NB4 (cell line): ENCODE results near the gene RAPSN.

ENCODE experiments used
- DNase-seq: peaks from one replicate; pipeline ENCODE4 v3.0.0; 2010; ENCODE audit warnings: low read depth
- H3K4me3 ChIP-seq: one replicate; pipeline ENCODE4 v1.5.1; 2011; ENCODE audit warnings: mild to moderate bottlenecking, low read depth, low read length, moderate library complexity
- MYC ChIP-seq: IDR thresholded peaks from 2 replicates; pipeline ENCODE4 v1.6.1; 2011; ENCODE audit warnings: low read depth, low read length
- POLR2A ChIP-seq: IDR thresholded peaks from 2 replicates; pipeline ENCODE4 v1.6.1; 2011; ENCODE audit warnings: mild to moderate bottlenecking; ENCODE audit not compliant: insufficient read length; ENCODE audit errors: extremely low read depth
- TF ChIP-seq, protein P1 (sequence below): IDR thresholded peaks from one replicate; pipeline ENCODE4 v1.5.1; 2012; ENCODE audit warnings: low read depth, low read length
- TF ChIP-seq, protein P2 (sequence below): IDR thresholded peaks from 2 replicates; pipeline ENCODE4 v1.6.1; 2011; ENCODE audit warnings: low read depth, low read length

RAPSN gene

DNA sequence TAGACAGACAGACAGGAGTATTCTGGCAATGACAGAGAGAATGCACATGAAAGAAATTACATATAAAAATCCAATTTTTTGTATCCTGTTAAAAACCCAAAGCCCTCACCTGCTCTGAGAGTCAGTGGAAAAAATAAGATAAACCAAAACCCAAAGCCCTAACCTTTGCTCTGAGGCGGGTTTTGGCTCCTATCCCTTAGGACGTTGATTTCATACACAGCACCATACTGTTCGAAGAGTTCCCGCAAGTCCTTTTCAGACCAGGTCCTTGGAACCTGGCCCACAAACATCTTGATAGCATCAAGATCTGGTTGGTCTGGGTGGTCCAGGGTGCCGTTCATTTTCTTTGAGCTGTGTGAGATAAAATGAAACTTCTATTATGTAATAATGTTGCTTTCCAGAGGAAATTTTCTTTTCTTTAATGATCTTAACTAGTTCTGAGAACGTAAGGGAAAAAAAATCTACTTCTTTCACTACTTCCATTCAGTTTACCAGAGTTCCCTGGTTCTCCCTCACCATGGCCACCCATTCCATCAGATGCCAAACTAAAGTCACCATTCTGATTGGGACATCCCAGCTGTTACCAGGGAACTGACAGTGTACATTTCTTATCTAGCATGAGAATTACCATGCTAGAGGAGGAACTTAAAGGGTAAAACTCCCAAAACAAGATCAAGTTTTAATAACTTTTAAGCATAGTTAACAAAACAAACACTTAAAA is 39.9 kb upstream of the RAPSN start:
- H3K4me3 ChIP-seq = no peak overlapping the region
- TF ChIP-seq, protein P1, sequence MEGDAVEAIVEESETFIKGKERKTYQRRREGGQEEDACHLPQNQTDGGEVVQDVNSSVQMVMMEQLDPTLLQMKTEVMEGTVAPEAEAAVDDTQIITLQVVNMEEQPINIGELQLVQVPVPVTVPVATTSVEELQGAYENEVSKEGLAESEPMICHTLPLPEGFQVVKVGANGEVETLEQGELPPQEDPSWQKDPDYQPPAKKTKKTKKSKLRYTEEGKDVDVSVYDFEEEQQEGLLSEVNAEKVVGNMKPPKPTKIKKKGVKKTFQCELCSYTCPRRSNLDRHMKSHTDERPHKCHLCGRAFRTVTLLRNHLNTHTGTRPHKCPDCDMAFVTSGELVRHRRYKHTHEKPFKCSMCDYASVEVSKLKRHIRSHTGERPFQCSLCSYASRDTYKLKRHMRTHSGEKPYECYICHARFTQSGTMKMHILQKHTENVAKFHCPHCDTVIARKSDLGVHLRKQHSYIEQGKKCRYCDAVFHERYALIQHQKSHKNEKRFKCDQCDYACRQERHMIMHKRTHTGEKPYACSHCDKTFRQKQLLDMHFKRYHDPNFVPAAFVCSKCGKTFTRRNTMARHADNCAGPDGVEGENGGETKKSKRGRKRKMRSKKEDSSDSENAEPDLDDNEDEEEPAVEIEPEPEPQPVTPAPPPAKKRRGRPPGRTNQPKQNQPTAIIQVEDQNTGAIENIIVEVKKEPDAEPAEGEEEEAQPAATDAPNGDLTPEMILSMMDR = no peak
- no peak for TF ChIP-seq POLR2A
- TF ChIP-seq MYC = no peak
- TF ChIP-seq, protein P2, sequence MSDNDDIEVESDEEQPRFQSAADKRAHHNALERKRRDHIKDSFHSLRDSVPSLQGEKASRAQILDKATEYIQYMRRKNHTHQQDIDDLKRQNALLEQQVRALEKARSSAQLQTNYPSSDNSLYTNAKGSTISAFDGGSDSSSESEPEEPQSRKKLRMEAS = no peak
- DNase-seq = no peak

DNA sequence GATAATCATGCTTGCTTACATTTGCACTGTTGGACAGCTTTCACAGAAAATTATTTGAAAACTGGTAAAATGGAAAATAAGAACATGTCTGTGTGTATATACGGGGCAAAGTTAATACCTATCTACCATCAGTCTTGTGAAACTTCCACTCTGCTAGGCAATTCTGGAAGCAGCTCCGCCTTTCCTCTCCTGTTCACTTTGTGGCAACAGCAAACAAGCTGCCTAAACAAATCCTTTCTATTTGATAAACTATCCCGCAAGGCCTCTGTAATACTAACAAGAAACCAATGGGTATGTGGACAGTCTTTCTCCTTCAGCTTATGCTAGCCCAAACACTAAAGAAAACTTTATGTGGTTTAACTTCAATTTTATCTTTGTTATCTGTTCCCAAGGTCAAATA is 39.2 kb upstream of the RAPSN start:
- TF ChIP-seq POLR2A = no peak
- TF ChIP-seq, protein P1 = no peak
- TF ChIP-seq, protein P2 = no peak
- no peak for TF ChIP-seq MYC
- DNase-seq = no peak
- no peak overlapping the region for H3K4me3 ChIP-seq

DNA sequence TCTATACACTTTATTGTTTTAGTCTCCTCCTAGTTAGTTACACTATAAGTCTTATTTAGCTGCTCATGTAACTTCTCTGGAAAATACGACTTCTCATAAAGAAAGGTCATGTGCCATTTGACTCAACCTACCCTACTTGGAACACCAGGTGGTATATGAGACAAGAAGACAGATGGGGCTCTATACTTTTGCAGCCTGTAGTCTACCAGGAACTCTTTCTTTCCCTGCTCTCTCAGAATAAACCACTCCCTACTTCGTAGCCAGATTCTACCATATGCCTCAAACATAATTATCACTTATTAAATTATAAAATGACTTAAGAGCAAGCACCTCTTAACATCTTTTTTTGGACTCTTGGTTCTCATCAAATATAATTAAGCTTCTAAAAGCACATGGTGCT is 38.5 kb upstream of the RAPSN start:
- H3K4me3 ChIP-seq = no peak overlapping the region
- TF ChIP-seq MYC (no peak), POLR2A (no peak)
- TF ChIP-seq, protein P1 = no peak
- TF ChIP-seq, protein P2 = no peak
- no peak for DNase-seq

DNA sequence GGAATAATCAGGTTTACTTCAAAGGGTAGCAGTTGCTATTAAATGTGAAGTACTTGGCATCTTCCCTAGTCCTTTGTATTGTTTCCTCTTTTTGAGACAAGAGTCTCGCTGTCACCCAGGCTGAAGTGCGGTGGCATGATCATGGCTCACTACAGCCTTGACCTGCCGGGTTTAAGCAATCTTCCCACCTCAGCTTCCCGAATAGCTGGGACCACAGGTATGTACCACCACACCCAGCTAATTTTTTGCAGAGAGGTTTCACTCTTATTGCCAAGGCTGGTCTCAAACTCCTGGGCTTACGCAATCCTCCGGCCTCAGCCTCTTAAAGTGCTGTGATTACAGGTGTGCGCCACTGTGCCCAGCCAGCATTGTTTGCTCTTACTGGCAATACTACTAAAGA is 36.2 kb upstream of the RAPSN start:
- TF ChIP-seq, protein P1 = no peak
- peak; percentile 6 for DNase-seq
- no peak overlapping the region for H3K4me3 ChIP-seq

DNA sequence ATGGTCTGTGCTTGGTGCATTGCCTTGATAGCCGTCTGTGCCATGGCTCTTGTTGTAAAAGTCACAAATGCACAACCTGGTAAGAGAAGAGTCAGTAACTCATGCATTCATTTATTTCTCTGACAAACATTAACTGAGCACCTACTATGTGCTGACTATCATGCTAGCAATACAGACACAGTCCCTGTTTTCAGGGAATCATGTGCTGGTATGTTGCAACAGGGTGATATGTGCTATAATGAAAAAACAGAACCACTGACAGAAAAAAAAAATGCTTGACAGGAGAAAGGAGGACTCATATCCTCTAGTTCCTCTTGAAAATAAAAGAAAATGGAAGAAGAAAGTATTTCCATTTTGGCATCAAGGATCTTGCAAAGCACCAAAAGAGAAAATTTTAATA is 34.5 kb upstream of the RAPSN start:
- H3K4me3 ChIP-seq = no peak overlapping the region
- no peak for DNase-seq
- TF ChIP-seq, protein P2 = no peak
- TF ChIP-seq, protein P1 = no peak
- TF ChIP-seq MYC (no peak), POLR2A (no peak)

DNA sequence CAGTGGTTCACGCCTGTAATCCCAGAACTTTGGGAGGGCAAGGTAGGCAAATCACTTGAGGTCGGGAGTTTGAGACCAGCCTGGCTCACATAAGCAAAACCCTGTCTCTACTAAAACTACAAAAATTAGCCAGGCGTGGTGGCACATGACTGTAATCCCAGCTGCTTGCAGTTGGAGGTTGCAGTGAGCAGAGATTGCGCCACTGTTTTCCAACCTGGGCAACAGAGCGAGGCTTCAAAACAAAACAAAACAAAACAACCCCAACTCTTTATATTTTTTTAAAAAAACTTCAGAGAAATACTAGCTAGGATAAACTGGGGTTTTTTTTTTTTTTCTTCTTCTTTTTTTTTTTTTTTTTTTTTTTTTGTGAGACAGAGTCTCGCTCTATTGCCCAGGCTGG is 31.8 kb upstream of the RAPSN start:
- DNase-seq = no peak
- no peak overlapping the region for H3K4me3 ChIP-seq
- TF ChIP-seq MYC (no peak), POLR2A (no peak)
- TF ChIP-seq, protein P2 = no peak
- TF ChIP-seq, protein P1 = no peak
